K562 (cell line): ENCODE results near the gene SLC35B1. TPM values are rescaled to one million over a fixed set of nuclear protein-coding genes. Genes with fewer than 3 reads are reported as not detected.

Experiments
- ATAC-seq: fragments of 200-7000 bp; cut with Tn5 transposase; 3 replicates; pipeline ENCODE4 v1.9.1; 2020; ENCODE audit warnings: moderate library complexity
- BruUV-seq: library from RNA; stranded (reverse); fragments of 400-500 nt; replicated peaks from 2 replicates; lab custom pipeline; 2021; lab: Mats Ljungman, UMichigan
- CTCF ChIA-PET: fragments of 300-600 bp; formaldehyde crosslinking; extraction: SDS; loops from one replicate; lab custom pipeline; 2021; ENCODE audit warnings: low intra/inter-chr PET ratio; lab: Yijun Ruan, JAX
- POLR2A ChIA-PET: fragments of 300-600, 350-650 bp; sonication (Branson Sonifier 250); formaldehyde crosslinking; extraction: SDS; loops from one replicate; lab custom pipeline; 2021; ENCODE audit warnings: antibody characterized with exemption, inconsistent platforms; lab: Yijun Ruan, JAX
- DNase-seq, 4 experiments: peaks; one replicate each; pipeline versions ENCODE4 v3.0.0 to v3.0.0-alpha.2; 2011 to 2018; ENCODE audit warnings: low spot score in 3 of 4, mixed read lengths in 3 of 4; ENCODE audit errors: extremely low read depth in 1 of 4
- FAIRE-seq: peaks from 2 replicates; lab custom pipeline; 2011; peaks lifted over from hg19 to GRCh38; lab: Jason Lieb, UNC
- H2AFZ ChIP-seq: 2 replicates; pipeline ENCODE4 v1.6.0; 2011; ENCODE audit warnings: low read depth, low read length, control low read depth, inconsistent platforms
- H3K27ac ChIP-seq: fragments of 200-600 bp; 3 replicates; pipeline ENCODE4 v1.8.0; 2011; ENCODE audit warnings: low read depth, mild to moderate bottlenecking, control low read depth, inconsistent platforms, low read length, moderate library complexity, mixed read lengths; ENCODE audit errors: extremely low read depth
- H3K27me3 ChIP-seq, 2 experiments: fragments of 300-600 bp in 1 of 2; 2 replicates in 1 of 2; 3 replicates in 1 of 2; pipeline versions ENCODE4 v1.6.0 to v1.8.0; 2011; ENCODE audit warnings: inconsistent platforms in 2 of 2, low read length in 2 of 2, mild to moderate bottlenecking in 1 of 2, mixed read lengths in 1 of 2, moderate library complexity in 1 of 2; ENCODE audit not compliant: control insufficient read depth in 2 of 2, insufficient read depth in 2 of 2
- H3K36me3 ChIP-seq: fragments of 300-600 bp; 3 replicates; pipeline ENCODE4 v1.8.0; 2011; ENCODE audit warnings: mild to moderate bottlenecking, low read length, inconsistent platforms; ENCODE audit not compliant: control insufficient read depth, insufficient read depth
- H3K4me1 ChIP-seq, 2 experiments: fragments of 200-600 bp in 1 of 2; replicated peaks in 1 of 2; 2 replicates in 1 of 2; 3 replicates in 1 of 2; pipeline versions ENCODE4 v1.5.1 to v1.8.0; 2011; ENCODE audit warnings: inconsistent platforms in 2 of 2, low read length in 2 of 2, mild to moderate bottlenecking in 1 of 2, mixed read lengths in 1 of 2, moderate library complexity in 1 of 2; ENCODE audit not compliant: control insufficient read depth in 2 of 2, insufficient read depth in 2 of 2
- H3K4me2 ChIP-seq: 2 replicates; pipeline ENCODE4 v1.6.1; 2011; ENCODE audit warnings: low read length, control low read depth, inconsistent platforms, mixed read lengths; ENCODE audit not compliant: insufficient read depth
- H3K4me3 ChIP-seq: fragments of 200-600 bp; sonication (generic), shearing (Covaris generic); 2 replicates; pipeline ENCODE4 v1.5.1; 2016; ENCODE audit warnings: control low read depth, inconsistent platforms
- H3K79me2 ChIP-seq: fragments of 200-600 bp; 3 replicates; pipeline ENCODE4 v1.8.0; 2011; ENCODE audit warnings: low read length, inconsistent platforms; ENCODE audit not compliant: control insufficient read depth, insufficient read depth
- H3K9ac ChIP-seq, 2 experiments: 2 replicates each; pipeline versions ENCODE4 v1.6.0 to v1.6.1; 2011; ENCODE audit warnings: low read depth in 2 of 2, low read length in 2 of 2, control low read depth in 1 of 2, inconsistent platforms in 1 of 2, mild to moderate bottlenecking in 1 of 2, mixed read lengths in 1 of 2; ENCODE audit not compliant: insufficient read depth in 1 of 2
- H3K9me1 ChIP-seq: one replicate; pipeline ENCODE4 v1.6.0; 2011; ENCODE audit warnings: inconsistent platforms, mild to moderate bottlenecking, low read length, moderate library complexity; ENCODE audit not compliant: control insufficient read depth, insufficient read depth
- H3K9me3 ChIP-seq: replicated peaks from 2 replicates; pipeline ENCODE4 v1.5.1; 2011; ENCODE audit warnings: low read depth, low read length, inconsistent platforms; ENCODE audit not compliant: control insufficient read depth, insufficient read depth
- H4K20me1 ChIP-seq: replicated peaks from 2 replicates; pipeline ENCODE4 v1.6.1; 2011; ENCODE audit warnings: low read length, inconsistent platforms, mixed read lengths; ENCODE audit not compliant: control insufficient read depth, insufficient read depth
- CREBBP ChIP-seq: IDR thresholded peaks from one replicate; pipeline ENCODE4 v1.6.1; 2012; ENCODE audit warnings: low read depth, mild to moderate bottlenecking, control low read depth, inconsistent platforms, low read length
- CTCFL ChIP-seq: IDR thresholded peaks from 2 replicates; pipeline ENCODE4 v1.6.1; 2011; ENCODE audit warnings: borderline replicate concordance, low read depth, mild to moderate bottlenecking, moderate library complexity, low read length; ENCODE audit not compliant: insufficient read depth, poor library complexity, severe bottlenecking
- PYGO2 ChIP-seq: fragments of 450-650 bp; IDR thresholded peaks from 2 replicates; pipeline ENCODE4 v1.6.1; 2016; ENCODE audit warnings: mild to moderate bottlenecking, missing genetic modification characterization, moderate library complexity, missing compliant biosample characterization
- TBL1XR1 ChIP-seq, 2 experiments: IDR thresholded peaks; 2 replicates each; pipeline ENCODE4 v1.6.1; 2012; ENCODE audit warnings: improper control_type of control experiment in 2 of 2, low read length in 2 of 2, mild to moderate bottlenecking in 1 of 2
- ZNF551 ChIP-seq: fragments of 250-450 bp; sonication (Bioruptor Pico); IDR thresholded peaks from 2 replicates; pipeline ENCODE4 v1.5.0; 2021; ENCODE audit warnings: mild to moderate bottlenecking, moderate library complexity
- ZNF766 ChIP-seq: fragments of 200-800 bp; sonication (Bioruptor generic); conservative IDR thresholded peaks from 2 replicates; pipeline ENCODE4 v1.6.1; 2016; ENCODE audit warnings: missing genetic modification characterization, missing compliant biosample characterization
- WGBS: fragments of 100-300 bp; shearing (Covaris generic); methylation state at CpG from one replicate; pipeline ENCODE4 v1.1.6; 2016; ENCODE audit warnings: low coverage, mixed read lengths; ENCODE audit not compliant: insufficient coverage; ENCODE audit errors: missing lambda C conversion rate; 5-methylcytosine and 5-hydroxymethylcytosine counted together
- in situ Hi-C: fragments of 300-500 bp; cut with MboI; formaldehyde crosslinking; loops from 4 replicates; pipeline ENCODE4 v1.15.0; 2018; ENCODE audit warnings: inconsistent platforms, mixed read lengths
- intact Hi-C: fragments of 100-400 bp; cut with micrococcal nuclease; formaldehyde crosslinking; loops from 2 replicates; pipeline ENCODE4 v1.14.2; 2022
- polyA plus RNA-seq, 8 experiments: library from polyadenylated mRNA; depleted of rRNA in 4 of 8; stranded (reverse) in 5 of 8; unstranded in 3 of 8; fragments of >200 nt; fragmentation: Nextera tagmentation in 2 of 8; fragmentation: Illumina TruSeq in 1 of 8; extraction: Ambion mirVana in 2 of 8; extraction: Trizol in 1 of 8; gene quantifications; 2 replicates each; pipeline versions ENCODE4 v1.2.1 to v1.2.3, GENCODE V29; 2011 to 2014; ENCODE audit warnings: inconsistent platforms in 1 of 8, missing spikeins in 1 of 8
- total RNA-seq, 7 experiments: library from RNA; depleted of rRNA in 6 of 7; stranded (reverse); fragments of >200 nt in 6 of 7; fragmentation: Illumina TruSeq in 2 of 7; extraction: Trizol in 2 of 7; gene quantifications; 2 replicates each; pipeline versions ENCODE4 v1.2.1 to v1.2.3, GENCODE V29; 2011 to 2021; ENCODE audit warnings: low replicate concordance in 1 of 7
- TF ChIP-seq, protein P1 (sequence below): fragments of 450-650 bp; formaldehyde crosslinking; conservative IDR thresholded peaks from 2 replicates; pipeline ENCODE4 v1.4.0; 2022; ENCODE audit warnings: mild to moderate bottlenecking, missing genetic modification characterization
- TF ChIP-seq, protein P2 (sequence below): sonication (generic); formaldehyde crosslinking; IDR thresholded peaks from 2 replicates; pipeline ENCODE4 v1.8.1; 2023; ENCODE audit warnings: mild to moderate bottlenecking, missing genetic modification reagents

Gene SLC35B1
- total and polyA plus RNA-seq, 9 of the 15 experiments (the other 6 are each of a cell fraction or from before 2014, with no cell fraction given), result 51.4 to 87.9 (median 66.3) TPM

DNA sequence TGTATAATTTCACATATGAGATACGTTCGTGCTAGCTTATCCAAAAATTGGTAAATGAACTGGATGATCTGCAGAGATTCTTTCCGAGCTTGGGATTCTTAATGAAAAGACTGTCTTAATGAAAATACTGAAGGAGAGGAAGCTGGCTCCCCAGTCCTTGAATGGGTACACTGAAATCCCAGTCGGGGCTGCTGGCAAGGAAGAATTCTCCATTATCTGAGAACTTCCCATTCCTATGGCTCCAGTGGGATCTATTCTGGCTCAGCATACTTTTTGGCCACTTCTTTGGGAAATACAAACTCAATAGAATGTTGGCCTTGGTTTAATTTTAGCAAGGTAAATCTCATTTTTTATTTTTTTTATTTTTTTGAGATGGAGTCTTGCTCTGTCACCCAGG, 23.7 kb upstream of the SLC35B1 start:
- Histone ChIP-seq H3K79me2 (peaks cover 85% of the 10 kb centered on the region), H3K4me2 (no peak overlapping the region), H3K9me3 (no peaks in the 10 kb centered on the region), H4K20me1 (peaks cover 29% of the 10 kb centered on the region; the same call in 1 of the 2 replicates), H3K4me3 (no peak overlapping the region), H3K9ac (no peak overlapping the region), H3K4me1 (peaks cover 0 to 8% of the 10 kb centered on the region in 2 experiments; a peak in 4 of 5 replicates), H3K9me1 (no peaks in the 10 kb centered on the region), H3K36me3 (peaks cover 83% of the 10 kb centered on the region), H3K27ac (no peak overlapping the region)
- DNase-seq (no peak), ATAC-seq (no peak)
- WGBS, result 96% methylated on average over 4 of the region's 4 CpGs
- POLR2A ChIA-PET, result interaction anchor here (0.8 to 1.6 kb wide), 3 partner anchors 9 to 16 kb away, joined by 4 to 7 read pairs (median 4); no protein-coding TSS in a partner anchor
- TSS peak; percentile 31 for BruUV-seq
- no peak for TF ChIP-seq CREBBP
- TF ChIP-seq, protein P1, sequence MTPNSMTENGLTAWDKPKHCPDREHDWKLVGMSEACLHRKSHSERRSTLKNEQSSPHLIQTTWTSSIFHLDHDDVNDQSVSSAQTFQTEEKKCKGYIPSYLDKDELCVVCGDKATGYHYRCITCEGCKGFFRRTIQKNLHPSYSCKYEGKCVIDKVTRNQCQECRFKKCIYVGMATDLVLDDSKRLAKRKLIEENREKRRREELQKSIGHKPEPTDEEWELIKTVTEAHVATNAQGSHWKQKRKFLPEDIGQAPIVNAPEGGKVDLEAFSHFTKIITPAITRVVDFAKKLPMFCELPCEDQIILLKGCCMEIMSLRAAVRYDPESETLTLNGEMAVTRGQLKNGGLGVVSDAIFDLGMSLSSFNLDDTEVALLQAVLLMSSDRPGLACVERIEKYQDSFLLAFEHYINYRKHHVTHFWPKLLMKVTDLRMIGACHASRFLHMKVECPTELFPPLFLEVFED (CRISPR knock-in tag), result no peak
- TF ChIP-seq PYGO2 (tag), result no peak
- TF ChIP-seq TBL1XR1 (IDR thresholded peaks at IDR 0.05; ENCODE audit: low read length in 2 of 2), result no peak
- TF ChIP-seq, protein P2, sequence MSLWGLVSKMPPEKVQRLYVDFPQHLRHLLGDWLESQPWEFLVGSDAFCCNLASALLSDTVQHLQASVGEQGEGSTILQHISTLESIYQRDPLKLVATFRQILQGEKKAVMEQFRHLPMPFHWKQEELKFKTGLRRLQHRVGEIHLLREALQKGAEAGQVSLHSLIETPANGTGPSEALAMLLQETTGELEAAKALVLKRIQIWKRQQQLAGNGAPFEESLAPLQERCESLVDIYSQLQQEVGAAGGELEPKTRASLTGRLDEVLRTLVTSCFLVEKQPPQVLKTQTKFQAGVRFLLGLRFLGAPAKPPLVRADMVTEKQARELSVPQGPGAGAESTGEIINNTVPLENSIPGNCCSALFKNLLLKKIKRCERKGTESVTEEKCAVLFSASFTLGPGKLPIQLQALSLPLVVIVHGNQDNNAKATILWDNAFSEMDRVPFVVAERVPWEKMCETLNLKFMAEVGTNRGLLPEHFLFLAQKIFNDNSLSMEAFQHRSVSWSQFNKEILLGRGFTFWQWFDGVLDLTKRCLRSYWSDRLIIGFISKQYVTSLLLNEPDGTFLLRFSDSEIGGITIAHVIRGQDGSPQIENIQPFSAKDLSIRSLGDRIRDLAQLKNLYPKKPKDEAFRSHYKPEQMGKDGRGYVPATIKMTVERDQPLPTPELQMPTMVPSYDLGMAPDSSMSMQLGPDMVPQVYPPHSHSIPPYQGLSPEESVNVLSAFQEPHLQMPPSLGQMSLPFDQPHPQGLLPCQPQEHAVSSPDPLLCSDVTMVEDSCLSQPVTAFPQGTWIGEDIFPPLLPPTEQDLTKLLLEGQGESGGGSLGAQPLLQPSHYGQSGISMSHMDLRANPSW (CRISPR knock-in tag), result no peak
- TF ChIP-seq ZNF551 (CRISPR knock-in tag), result no peak
- no peak for TF ChIP-seq CTCFL
- no peak for TF ChIP-seq ZNF766 (CRISPR knock-in tag)
- TF ChIP-seq, all 486 proteins: peak for 0
- in situ Hi-C loops (no loop called here), intact Hi-C loops (no loop called here)
- H2AFZ ChIP-seq, result no peak overlapping the region
- H3K27me3 ChIP-seq, result no peaks in the 10 kb centered on the region
- no peak for FAIRE-seq
- CTCF ChIA-PET, result no interaction called here
